HuH-7.5 (cell line): Measurements from ENCODE around the gene VWA8.
"Not testable (repeated sequence)": the region's sequence is repeated elsewhere in the genome, so short reads cannot be mapped to it uniquely, and the experiment has no call there.

ENCODE experiments used
- DNase-seq: peaks from one replicate; pipeline ENCODE4 v3.0.0; 2011; ENCODE audit warnings: low spot score

Gene VWA8

DNA sequence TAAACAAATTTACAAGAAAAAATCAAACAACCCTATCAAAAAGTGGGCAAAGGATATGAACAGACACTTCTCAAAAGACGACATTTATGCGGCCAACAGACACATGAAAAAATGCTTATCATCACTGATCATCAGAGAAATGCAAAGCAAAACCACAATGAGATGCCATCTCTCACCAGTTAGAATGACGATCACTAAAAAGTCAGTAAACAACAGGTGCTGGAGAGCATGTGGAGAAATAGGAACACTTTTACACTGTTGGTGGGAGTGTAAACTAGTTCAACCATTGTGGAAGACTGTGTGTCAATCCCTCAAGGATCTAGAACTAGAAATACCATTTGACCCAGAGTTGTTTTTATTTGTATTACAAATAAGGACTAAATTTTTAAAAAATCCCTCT, 215.4 kb downstream of the VWA8 start:
- DNase-seq, result not testable (repeated sequence)

- no peak for DNase-seq
These were observed 217.9 kb downstream of the VWA8 start for GRCh38 chr13:41742917-41743552.

DNA sequence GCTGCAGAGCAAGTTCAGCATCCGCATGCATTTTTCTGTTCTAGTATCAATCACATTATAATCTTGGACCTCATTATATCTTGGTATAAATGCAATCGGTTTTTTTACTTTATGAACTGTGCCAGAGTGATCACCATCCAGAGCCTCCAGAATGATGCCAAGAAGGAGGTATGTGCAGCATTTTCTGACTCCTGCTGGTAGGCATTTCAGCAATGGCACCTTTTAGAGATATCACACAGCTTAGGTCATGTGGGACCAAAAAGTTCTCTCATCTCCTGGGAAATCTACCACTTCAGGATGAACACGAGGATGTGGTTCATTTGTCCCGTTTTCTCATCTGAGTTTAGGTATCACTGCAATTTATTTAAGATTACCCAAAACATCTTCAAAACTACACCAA, 220.4 kb downstream of the VWA8 start:
- no peak for DNase-seq

DNA sequence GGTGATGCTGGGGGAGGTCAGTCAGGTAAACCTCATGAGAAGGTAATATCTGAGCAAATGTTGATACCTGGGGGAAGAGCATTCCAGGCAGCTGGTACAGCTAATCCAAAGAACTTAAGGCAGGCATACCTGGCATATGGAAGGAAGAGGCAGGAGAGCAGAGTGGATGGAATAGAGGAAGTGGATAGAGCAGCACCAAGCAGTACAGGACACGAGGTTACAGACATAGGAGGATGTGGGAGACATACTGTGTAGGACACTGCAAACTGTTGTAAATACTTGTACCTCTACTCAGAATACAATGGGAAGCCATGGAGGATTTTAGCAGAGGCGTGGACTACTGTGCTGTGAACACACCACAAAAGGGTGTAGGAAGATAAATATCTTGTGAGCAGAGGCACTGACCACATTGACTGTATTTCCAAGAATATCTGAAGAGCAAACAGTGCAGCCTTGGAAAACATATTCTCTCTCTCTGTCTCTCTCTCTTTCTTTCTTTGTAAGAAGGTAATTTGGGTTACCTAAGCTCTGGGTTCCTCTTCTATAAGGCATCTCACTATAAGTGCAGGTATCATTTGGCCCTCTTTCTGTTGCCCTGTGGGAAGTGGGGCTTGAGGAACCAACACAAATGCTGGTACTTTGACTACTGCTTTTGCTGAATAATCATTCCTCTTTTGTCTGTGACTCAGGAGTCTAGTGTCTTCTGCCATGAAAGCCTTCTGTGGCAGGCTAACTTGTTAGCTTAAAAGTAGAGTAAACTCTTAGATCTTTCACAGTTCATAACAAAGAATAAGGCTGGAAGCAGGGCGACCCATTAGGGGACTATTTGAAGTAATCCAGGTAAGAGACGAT, 238.0 kb downstream of the VWA8 start:
- DNase-seq, result no peak

GRCh38 chr13:41720839-41721561, 239.9 kb downstream of the VWA8 start:
- DNase-seq, result no peak

- DNase-seq, result no peak
These were observed 244.7 kb downstream of the VWA8 start for GRCh38 chr13:41716236-41716635.

DNA sequence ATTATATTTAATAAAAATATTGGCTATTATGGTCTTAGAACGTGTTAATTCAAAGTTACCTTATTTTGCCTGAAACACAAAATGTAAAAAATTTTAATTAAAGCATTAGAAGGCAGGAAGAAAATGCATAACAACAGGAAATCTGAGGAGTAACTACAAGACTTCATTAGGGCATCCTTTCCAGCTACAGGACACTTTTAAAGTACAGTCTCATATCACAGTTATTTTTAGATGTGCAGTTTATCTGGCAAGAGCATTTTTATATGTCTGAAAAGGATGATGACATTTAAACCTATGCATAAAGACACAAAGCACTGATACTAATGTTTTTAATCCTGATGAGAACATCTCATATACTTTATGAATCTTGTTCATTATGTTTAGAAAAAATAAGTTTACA, 247.5 kb downstream of the VWA8 start:
- DNase-seq, result no peak

DNA sequence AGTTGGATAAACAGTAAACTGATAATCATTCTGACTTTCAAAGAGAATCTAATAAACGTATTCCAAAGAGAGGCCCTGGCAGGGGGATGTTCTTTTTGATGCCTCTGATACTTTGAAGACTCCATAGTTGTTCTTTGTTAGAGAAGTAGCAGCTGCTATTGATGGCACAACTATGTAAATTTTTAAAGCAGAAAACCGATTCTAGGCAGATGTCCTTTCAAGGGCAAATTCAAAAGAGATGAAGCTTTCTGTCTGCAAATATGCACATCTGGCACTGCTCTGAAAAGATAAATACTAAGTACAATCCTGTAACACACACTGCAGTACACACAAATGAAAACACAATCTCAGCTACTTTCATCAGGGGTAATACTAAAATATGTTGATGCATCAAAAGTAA, 250.1 kb downstream of the VWA8 start:
- no peak for DNase-seq

GRCh38 chr13:41709511-41709910, 251.4 kb downstream of the VWA8 start:
- DNase-seq, result no peak

GRCh38 chr13:41708713-41709112, 252.2 kb downstream of the VWA8 start:
- DNase-seq, result no peak

- DNase-seq, result no peak
These were observed 253.6 kb downstream of the VWA8 start for GRCh38 chr13:41707194-41707821.

DNA sequence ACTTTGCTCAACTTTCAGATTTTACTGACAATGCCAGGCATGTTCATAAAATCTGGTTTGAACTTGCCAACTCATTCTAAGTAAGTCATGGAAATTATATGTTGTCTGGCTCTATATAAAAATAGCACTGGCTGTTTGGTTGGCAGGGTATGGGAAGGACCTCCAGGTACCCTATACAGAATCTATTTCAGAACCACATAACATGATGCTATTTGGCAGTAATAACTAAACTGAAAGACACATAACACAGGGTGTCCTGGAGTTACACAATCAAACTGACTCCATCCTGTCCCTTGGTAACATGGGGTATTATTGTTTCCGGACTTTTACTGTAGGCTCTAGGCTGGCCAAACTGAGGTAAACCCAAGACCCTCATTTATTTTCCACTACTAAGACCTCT, 254.8 kb downstream of the VWA8 start:
- DNase-seq, result no peak

DNA sequence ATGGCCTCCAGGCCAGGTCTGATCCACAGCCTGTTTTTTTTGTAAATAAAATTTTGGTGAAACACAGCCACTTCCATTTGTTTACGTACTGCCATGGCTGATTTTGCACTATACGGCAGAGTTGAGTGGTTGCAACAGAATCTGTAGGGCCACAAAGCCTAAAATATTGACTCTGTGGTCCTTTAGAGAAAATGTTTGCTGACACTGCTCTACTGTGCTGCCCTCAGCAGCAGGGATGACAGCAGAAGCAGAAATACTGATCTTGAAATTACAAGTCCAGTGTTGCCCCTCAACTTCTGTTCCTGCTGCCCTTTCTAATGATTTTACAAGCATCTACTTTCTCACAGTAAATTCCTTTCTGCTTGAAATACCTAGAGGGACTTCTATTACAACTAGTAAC, 258.4 kb downstream of the VWA8 start:
- no peak for DNase-seq

DNA sequence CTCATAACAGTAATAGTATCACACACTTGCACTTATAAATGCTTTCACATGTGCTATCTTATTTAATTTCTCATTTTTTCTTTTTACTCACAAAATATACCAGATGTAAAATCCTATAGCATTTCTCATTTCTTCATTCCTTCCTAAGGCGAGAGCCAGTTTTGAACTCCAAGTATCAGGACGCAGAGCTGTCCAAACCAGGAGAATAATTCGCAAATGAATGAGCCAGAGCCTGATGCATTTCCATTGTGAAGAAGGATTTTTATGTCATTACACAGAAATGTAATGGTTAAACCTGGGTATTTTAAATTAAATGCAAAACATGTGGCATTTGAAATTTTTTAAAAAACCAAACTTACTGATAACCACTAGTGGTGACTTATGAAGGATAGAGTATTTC, 259.2 kb downstream of the VWA8 start:
- no peak for DNase-seq

DNA sequence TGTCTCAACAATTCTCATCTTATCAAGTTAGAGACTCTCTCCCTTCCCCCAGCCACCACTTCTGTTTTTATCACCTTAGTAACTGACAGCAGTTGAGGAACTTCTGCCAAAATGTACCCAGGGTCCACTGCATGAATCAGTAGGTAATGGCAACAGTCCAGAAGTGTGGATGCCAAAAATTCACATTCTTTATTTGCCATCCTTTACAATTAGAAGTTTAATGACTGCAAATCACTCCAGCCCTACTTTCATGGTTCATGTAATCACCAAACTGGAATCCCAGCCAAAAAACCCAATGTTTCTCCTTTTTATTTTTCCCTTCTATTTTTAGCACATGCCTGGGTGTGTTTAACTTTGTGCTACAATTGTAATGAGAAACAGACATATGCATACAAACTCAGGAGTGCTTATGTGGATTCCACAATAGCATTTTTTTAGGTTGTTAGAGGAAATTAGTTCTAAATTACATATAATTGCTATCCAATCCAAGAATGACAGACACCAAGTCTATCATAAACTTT, 260.1 kb downstream of the VWA8 start:
- no peak for DNase-seq

DNA sequence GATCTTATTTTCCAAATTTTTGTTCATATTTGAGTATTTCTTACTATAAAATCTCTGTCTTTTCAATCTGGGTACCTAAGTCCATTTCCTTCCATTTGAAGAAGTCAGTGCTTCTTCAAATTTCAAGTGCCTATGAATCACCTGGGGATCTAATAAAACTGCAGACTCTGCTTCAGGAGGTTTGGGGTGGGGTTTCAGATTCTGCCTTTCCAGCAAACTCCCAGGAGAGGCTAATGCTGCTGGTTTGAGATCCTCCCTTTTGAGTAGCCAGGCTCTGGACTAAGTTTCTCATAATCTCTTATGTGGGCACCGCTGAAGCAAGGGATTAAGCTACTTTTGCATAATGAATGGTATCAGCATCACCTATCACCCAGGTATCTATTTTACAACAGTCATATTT, 261.1 kb downstream of the VWA8 start:
- DNase-seq, result no peak

GRCh38 chr13:41697578-41697977, 263.3 kb downstream of the VWA8 start:
- DNase-seq, result no peak

DNA sequence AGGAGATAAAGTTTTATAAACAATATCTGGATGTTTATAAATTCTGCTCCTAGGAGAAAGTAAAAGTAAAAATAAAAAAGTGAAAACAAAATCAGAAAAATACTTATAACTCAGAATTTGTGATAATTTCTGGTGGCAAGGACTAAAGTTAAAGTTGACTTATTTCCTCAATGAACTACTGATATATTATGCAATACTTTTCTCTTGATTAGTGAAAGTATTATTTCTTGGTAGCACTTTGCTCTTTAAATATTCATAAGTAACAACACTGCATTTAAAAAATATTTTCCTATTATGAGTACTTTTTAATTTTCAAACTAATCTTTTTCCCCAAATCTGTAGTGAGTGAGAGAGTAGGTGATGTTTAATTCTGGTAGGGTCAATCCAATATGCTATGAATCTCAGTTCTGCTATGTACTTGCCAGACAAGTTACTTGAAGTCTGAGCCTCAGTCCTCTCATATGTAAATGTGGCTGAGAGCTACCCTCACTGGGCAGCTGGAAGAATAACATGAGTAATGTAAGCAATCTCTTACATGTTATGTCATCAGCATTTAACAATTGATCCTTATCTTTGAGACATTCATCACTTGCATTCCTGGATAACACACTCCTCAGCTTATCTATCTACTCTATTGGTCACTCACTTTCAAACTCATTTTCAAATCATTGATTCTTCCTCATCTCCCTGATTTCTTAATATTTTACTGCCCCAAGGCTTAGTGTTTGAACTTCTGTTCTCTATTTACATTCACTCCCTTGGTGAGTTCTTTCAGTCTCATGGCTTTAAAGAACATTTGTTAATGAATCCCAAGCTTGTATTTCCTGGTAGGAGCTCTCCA, 264.5 kb downstream of the VWA8 start:
- no peak for DNase-seq

GRCh38 chr13:41694545-41695301, 266.2 kb downstream of the VWA8 start:
- no peak for DNase-seq

DNA sequence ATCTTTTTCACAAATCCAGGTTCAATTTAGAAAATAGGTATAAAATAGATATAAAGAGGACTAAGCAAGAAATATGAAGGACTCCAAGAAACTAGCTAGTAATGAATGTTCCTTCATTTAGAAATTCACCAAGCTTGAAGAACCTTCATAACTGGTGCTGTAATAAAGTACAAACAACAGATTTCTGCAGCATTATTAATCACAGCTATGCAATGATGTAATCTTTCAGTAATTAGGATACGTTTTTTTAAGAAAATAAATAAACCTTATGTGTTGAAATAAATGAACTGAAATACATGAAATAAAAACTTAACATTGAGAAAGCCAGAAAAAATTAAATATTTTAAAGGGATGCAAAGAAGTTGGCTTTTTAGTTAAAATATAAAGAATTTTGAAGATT, 267.5 kb downstream of the VWA8 start:
- DNase-seq, result no peak

- DNase-seq, result no peak
These were observed 269.6 kb downstream of the VWA8 start for GRCh38 chr13:41691274-41691673.
